PC-3 (cell line): Measurements from ENCODE around the gene SPATA32. TPM values are rescaled to one million over a fixed set of nuclear protein-coding genes. Genes with fewer than 3 reads are reported as not detected.

ENCODE experiments used
- ATAC-seq: fragments of 200-7000 bp; cut with Tn5 transposase; 2 replicates; pipeline ENCODE4 v1.9.1; 2020; ENCODE audit warnings: mild to moderate bottlenecking, moderate library complexity
- BruUV-seq: library from RNA; stranded (reverse); fragments of 400-500 nt; replicated peaks from 2 replicates; lab custom pipeline; 2021; lab: Mats Ljungman, UMichigan
- CTCF ChIA-PET: fragments of 300-600 bp; sonication (Branson Sonifier 250); formaldehyde crosslinking; loops from one replicate; lab custom pipeline; 2022; ENCODE audit warnings: antibody characterized with exemption; lab: Charles Lee
- POLR2A ChIA-PET: fragments of 300-600 bp; sonication (Branson Sonifier 250); formaldehyde crosslinking; loops from one replicate; lab custom pipeline; 2022; ENCODE audit warnings: antibody characterized with exemption; ENCODE audit not compliant: unreplicated experiment; lab: Charles Lee
- DNase-seq: peaks from one replicate; pipeline ENCODE4 v3.0.0-alpha.2; 2015
- H2AFZ ChIP-seq: fragments of 300-600 bp; sonication (generic); 2 replicates; pipeline ENCODE4 v1.6.0; 2016; ENCODE audit warnings: antibody characterized with exemption, low read length
- H3F3A ChIP-seq: fragments of 300-600 bp; sonication (generic); one replicate; pipeline ENCODE4 v1.6.0; 2017; ENCODE audit warnings: antibody characterized with exemption, low read length, control low read depth, mild to moderate bottlenecking; ENCODE audit not compliant: unreplicated experiment
- H3K27ac ChIP-seq: fragments of 300-600 bp; sonication (generic); 2 replicates; pipeline ENCODE4 v1.5.1; 2016; ENCODE audit warnings: mild to moderate bottlenecking, low read length
- H3K27me3 ChIP-seq: fragments of 300-600 bp; sonication (generic); 2 replicates; pipeline ENCODE4 v1.6.1; 2016; ENCODE audit warnings: low read length, mixed read lengths
- H3K36me3 ChIP-seq: fragments of 300-600 bp; sonication (generic); 2 replicates; pipeline ENCODE4 v1.6.1; 2016; ENCODE audit warnings: low read depth, mixed run types, low read length, mixed read lengths
- H3K4me1 ChIP-seq: fragments of 300-600 bp; sonication (generic); 2 replicates; pipeline ENCODE4 v1.5.1; 2016; ENCODE audit warnings: low read length; ENCODE audit not compliant: insufficient read depth
- H3K4me2 ChIP-seq: fragments of 300-600 bp; sonication (generic); 2 replicates; pipeline ENCODE4 v1.6.0; 2016; ENCODE audit warnings: low read length
- H3K4me3 ChIP-seq: fragments of 300-600 bp; sonication (generic); 2 replicates; pipeline ENCODE4 v1.5.1; 2016; ENCODE audit warnings: mild to moderate bottlenecking, low read length, mixed read lengths
- H3K79me2 ChIP-seq: fragments of 300-600 bp; sonication (generic); 2 replicates; pipeline ENCODE4 v1.6.1; 2017; ENCODE audit warnings: low read length, mixed read lengths
- H3K9ac ChIP-seq: fragments of 300-600 bp; sonication (generic); 2 replicates; pipeline ENCODE4 v1.6.0; 2016; ENCODE audit warnings: mild to moderate bottlenecking, low read length
- H3K9me2 ChIP-seq: fragments of 300-600 bp; sonication (generic); replicated peaks from 2 replicates; pipeline ENCODE4 v1.6.1; 2016; ENCODE audit warnings: mixed run types, low read length, mixed read lengths
- H3K9me3 ChIP-seq: fragments of 300-600 bp; sonication (generic); 2 replicates; pipeline ENCODE4 v1.6.1; 2016; ENCODE audit warnings: low read length, mixed read lengths
- H4K20me1 ChIP-seq: fragments of 300-600 bp; sonication (generic); 2 replicates; pipeline ENCODE4 v1.6.1; 2016; ENCODE audit warnings: low read length, mixed read lengths
- CTCF ChIP-seq: fragments of 300-600 bp; sonication (generic); conservative IDR thresholded peaks from 2 replicates; pipeline ENCODE4 v1.5.1; 2017; ENCODE audit warnings: antibody characterized with exemption, low read depth, mild to moderate bottlenecking, low read length
- EZH2 ChIP-seq: fragments of 300-600 bp; sonication (generic); IDR thresholded peaks from one replicate; pipeline ENCODE4 v1.6.1; 2017; ENCODE audit warnings: antibody characterized with exemption, mild to moderate bottlenecking, low read length; ENCODE audit not compliant: unreplicated experiment
- EZH2phosphoT487 ChIP-seq: fragments of 300-600 bp; sonication (generic); IDR thresholded peaks from 2 replicates; pipeline ENCODE4 v1.6.1; 2018; ENCODE audit warnings: mild to moderate bottlenecking, antibody characterized with exemption, low read length, borderline replicate concordance
- intact Hi-C: fragments of 100-400 bp; cut with micrococcal nuclease; formaldehyde crosslinking; loops from 2 replicates; pipeline ENCODE4 v1.9.0; 2023
- total RNA-seq: library from RNA; depleted of rRNA; stranded (reverse); fragments of >200 nt; gene quantifications from 2 replicates; pipeline ENCODE4 v1.2.3, GENCODE V29; 2014

SPATA32 gene
- total RNA-seq, 1 experiment from 2014 or later, result not detected

GRCh38 chr17:45293413-45294211 lies 31.7 kb upstream of the SPATA32 start:
- Histone ChIP-seq H4K20me1 (peaks cover 15% of the 10 kb centered on the region), H3K4me3 (no peak overlapping the region)

DNA sequence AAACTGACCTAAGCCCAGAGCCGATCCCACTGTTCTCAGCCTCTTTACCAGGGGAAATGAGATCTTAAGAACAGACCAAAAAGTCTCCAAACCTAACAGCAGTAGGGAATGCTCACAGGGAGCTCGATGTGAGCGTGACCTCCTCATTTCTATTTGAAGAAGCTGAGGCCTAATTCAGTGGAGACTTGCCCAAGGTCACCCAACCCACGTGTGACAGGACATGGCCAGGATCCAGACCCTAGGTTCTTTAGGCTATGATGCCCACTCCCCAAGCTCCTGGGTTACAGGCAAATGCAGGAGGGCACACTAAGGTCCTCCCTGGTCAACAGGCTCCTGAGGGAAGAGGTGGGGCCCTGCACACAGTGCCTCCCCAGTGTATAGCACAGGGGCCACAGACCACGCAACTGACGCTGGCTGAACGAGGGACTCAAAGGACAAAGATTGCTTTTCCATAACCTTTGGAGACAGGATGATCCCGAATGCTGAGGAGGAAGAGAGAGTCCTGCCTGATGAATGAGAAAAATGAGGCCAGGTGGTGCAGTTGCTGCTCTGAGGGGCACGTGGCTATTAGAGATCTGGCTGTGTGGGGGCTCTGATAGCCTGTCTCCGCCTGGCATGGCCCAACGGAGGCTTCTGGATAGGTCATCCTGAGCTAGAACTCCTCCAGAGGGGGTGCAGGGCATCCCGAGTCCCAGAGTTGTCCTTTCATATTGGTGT lies 31.0 kb upstream of the SPATA32 start:
- no peak for ATAC-seq
- BruUV-seq, result no TSS peak
- no peak for TF ChIP-seq CTCF
- no peak for TF ChIP-seq EZH2
- TF ChIP-seq EZH2phosphoT487, result no peak
- Histone ChIP-seq H3K27me3 (no peaks in the 10 kb centered on the region), H3F3A (peaks cover 17% of the 10 kb centered on the region), H3K36me3 (peaks cover 41% of the 10 kb centered on the region; the same call in 1 of the 2 replicates), H3K4me1 (peaks cover 50% of the 10 kb centered on the region), H3K4me3 (peak overlapping the region; percentile 1; the same call in 1 of the 2 replicates), H4K20me1 (peaks cover 15% of the 10 kb centered on the region), H3K4me2 (peak overlapping the region; percentile 57), H3K79me2 (peaks cover 73% of the 10 kb centered on the region), H3K9me3 (no peaks in the 10 kb centered on the region), H3K9ac (0 out of 2 replicates have a peak overlapping the region, but pooled peaks have one; percentile 11), H3K27ac (peak overlapping the region; percentile 72), H3K9me2 (no peaks in the 10 kb centered on the region), H2AFZ (no peak overlapping the region)
- intact Hi-C loops, result loop anchor here (5.0 kb wide), 1 partner anchor 94 kb away; no protein-coding TSS in a partner anchor
- ChIA-PET POLR2A (interaction anchor here (0.8 kb wide), 1 partner anchor 131 kb away, joined by 4 read pairs; no protein-coding TSS in a partner anchor), CTCF (interaction anchor here (0.9 to 1.4 kb wide), 4 partner anchors 15 to 95 kb away, joined by 3 to 8 read pairs (median 6); partner anchors contain the start of gene MAP3K14)
- no peak for DNase-seq

More at GRCh38 chr17:45293413-45294211, 31.7 kb upstream of the SPATA32 start:
- H3F3A ChIP-seq, result peaks cover 17% of the 10 kb centered on the region
- peaks cover 52% of the 10 kb centered on the region for H3K4me1 ChIP-seq
- DNase-seq, result peak; percentile 90
- H3K36me3 ChIP-seq, result peaks cover 39% of the 10 kb centered on the region; the same call in 1 of the 2 replicates
- POLR2A ChIA-PET, result interaction anchor here (0.8 kb wide), 1 partner anchor 130 kb away, joined by 4 read pairs; no protein-coding TSS in a partner anchor
- TF ChIP-seq CTCF (peak; percentile 49), EZH2 (no peak)
- BruUV-seq, result no TSS peak
- H3K27ac ChIP-seq, result peak overlapping the region; percentile 72
- ATAC-seq, result peak; percentile 77
- H3K9me3 ChIP-seq, result no peaks in the 10 kb centered on the region
- no peaks in the 10 kb centered on the region for H3K9me2 ChIP-seq
- no peaks in the 10 kb centered on the region for H3K27me3 ChIP-seq
- CTCF ChIA-PET, result interaction anchor here (0.9 to 1.8 kb wide), 8 partner anchors 16 to 94 kb away, joined by 3 to 8 read pairs (median 4); partner anchors contain the start of gene MAP3K14
- H3K4me2 ChIP-seq, result peak overlapping the region; percentile 57
- H2AFZ ChIP-seq, result no peak overlapping the region
- intact Hi-C loops, result loop anchor here (1.0 to 5.0 kb wide), 2 partner anchors 28 to 94 kb away; no protein-coding TSS in a partner anchor
- H3K79me2 ChIP-seq, result peaks cover 81% of the 10 kb centered on the region
- H3K9ac ChIP-seq, result peak overlapping the region; percentile 11; the same call in 1 of the 2 replicates
